Smooth muscle cell (in vitro differentiated cells): ENCODE data around the gene PSMA8. TPM values are rescaled to one million over a fixed set of nuclear protein-coding genes. Genes with fewer than 3 reads are reported as not detected.

Source experiments
- polyA plus RNA-seq: library from polyadenylated mRNA; unstranded; fragments of >200 nt; fragmentation: Nextera tagmentation; extraction: Ambion mirVana; gene quantifications from 2 replicates; pipeline ENCODE4 v1.2.1, GENCODE V29; 2016
- total RNA-seq: library from RNA; depleted of rRNA; stranded (reverse); fragments of >200 nt; gene quantifications from 2 replicates; pipeline ENCODE4 v1.2.3, GENCODE V29; 2014

PSMA8 gene
- total and polyA plus RNA-seq, 2 experiments from 2014 or later = 0.49 TPM; not detected in 1

Other genes with a start within 250 kb of the PSMA8 start
- 180 and 194 TPM in 2 replicates for gene SS18, start 43.3 kb upstream of the PSMA8 start, total RNA-seq
- gene SS18, start 43.3 kb upstream of the PSMA8 start, polyA plus RNA-seq = 84.6 and 109 TPM in 2 replicates
- 2.7 and 5.4 TPM in 2 replicates for gene TAF4B, start 92.6 kb downstream of the PSMA8 start, total RNA-seq
- 0.89 and 1.6 TPM in 2 replicates for gene TAF4B, start 92.6 kb downstream of the PSMA8 start, polyA plus RNA-seq